Epithelial cell of esophagus (primary cell): Measurements from ENCODE around the gene YWHAE.
"Not testable (repeated sequence)": the region's sequence is repeated elsewhere in the genome, so short reads cannot be mapped to it uniquely, and the experiment has no call there.

ENCODE experiments used
- DNase-seq: peaks from one replicate; pipeline ENCODE4 v3.0.0; 2010; ENCODE audit warnings: low read depth
- H3K4me3 ChIP-seq: 2 replicates; pipeline ENCODE4 v1.5.1; 2011; ENCODE audit warnings: mild to moderate bottlenecking, low read length, control low read depth
- CTCF ChIP-seq: IDR thresholded peaks from 2 replicates; pipeline ENCODE4 v1.5.1; 2011; ENCODE audit warnings: low read depth, mild to moderate bottlenecking, low read length, control low read depth, inconsistent platforms; ENCODE audit not compliant: insufficient read depth; ENCODE audit errors: missing control alignments

Gene YWHAE

GRCh38 chr17:1420981-1421380 lies 21.0 kb upstream of the YWHAE start:
- TF ChIP-seq CTCF, result no peak
- H3K4me3 ChIP-seq, result no peak overlapping the region
- DNase-seq, result no peak

- DNase-seq, result no peak
- H3K4me3 ChIP-seq, result no peak overlapping the region
- TF ChIP-seq CTCF, result no peak
Measured at GRCh38 chr17:1420163-1420562, 20.1 kb upstream of the YWHAE start.

GRCh38 chr17:1418476-1418875 lies 18.5 kb upstream of the YWHAE start:
- not testable (repeated sequence) for H3K4me3 ChIP-seq, DNase-seq

GRCh38 chr17:1416414-1416813 lies 16.4 kb upstream of the YWHAE start:
- DNase-seq, result no peak
- no peak overlapping the region for H3K4me3 ChIP-seq
- TF ChIP-seq CTCF, result no peak

GRCh38 chr17:1414634-1415033 lies 14.6 kb upstream of the YWHAE start:
- TF ChIP-seq CTCF, result no peak
- H3K4me3 ChIP-seq, result no peak overlapping the region
- no peak for DNase-seq

- no peak for DNase-seq
- H3K4me3 ChIP-seq, result no peak overlapping the region
- no peak for TF ChIP-seq CTCF
Measured at GRCh38 chr17:1414001-1414574, 14.1 kb upstream of the YWHAE start.

GRCh38 chr17:1413281-1413791 lies 13.3 kb upstream of the YWHAE start:
- DNase-seq, result peak; percentile 55
- TF ChIP-seq CTCF, result no peak
- H3K4me3 ChIP-seq, result no peak overlapping the region
